Osteoblast (primary cell): Measurements from ENCODE around the gene BTBD2. TPM values are rescaled to one million over a fixed set of nuclear protein-coding genes. Genes with fewer than 3 reads are reported as not detected.
A peak's percentile ranks its signal among the peaks of the same experiment; 100 is the strongest.

Source experiments
- DNase-seq: peaks from one replicate; pipeline ENCODE4 v3.0.0; 2011; ENCODE audit warnings: low spot score, mixed read lengths; ENCODE audit not compliant: insufficient read length; ENCODE audit errors: missing footprints
- H2AFZ ChIP-seq: 2 replicates; pipeline ENCODE4 v1.6.0; 2011; ENCODE audit warnings: mild to moderate bottlenecking, low read length
- H3K27ac ChIP-seq: 2 replicates; pipeline ENCODE4 v1.5.1; 2011; ENCODE audit warnings: mild to moderate bottlenecking, low read depth, low read length, moderate library complexity
- H3K27me3 ChIP-seq: 2 replicates; pipeline ENCODE4 v1.6.0; 2012; ENCODE audit warnings: mild to moderate bottlenecking, control low read depth, inconsistent platforms, low read length, moderate library complexity; ENCODE audit not compliant: insufficient read depth
- H3K36me3 ChIP-seq: 2 replicates; pipeline ENCODE4 v1.5.1; 2011; ENCODE audit warnings: mild to moderate bottlenecking, low read length, control low read depth, moderate library complexity; ENCODE audit not compliant: insufficient read depth
- H3K4me1 ChIP-seq: 2 replicates; pipeline ENCODE4 v1.5.1; 2011; ENCODE audit warnings: mild to moderate bottlenecking, low read length, control low read depth, moderate library complexity; ENCODE audit not compliant: insufficient read depth
- H3K4me2 ChIP-seq: 2 replicates; pipeline ENCODE4 v1.6.0; 2011; ENCODE audit warnings: mild to moderate bottlenecking, low read length; ENCODE audit not compliant: insufficient read depth
- H3K4me3 ChIP-seq: fragments of 200-600 bp; sonication (generic); 3 replicates; pipeline ENCODE4 v1.5.1; 2012; ENCODE audit warnings: mild to moderate bottlenecking, low read length, inconsistent platforms; ENCODE audit not compliant: insufficient read depth
- H3K79me2 ChIP-seq: 2 replicates; pipeline ENCODE4 v1.6.0; 2012; ENCODE audit warnings: mild to moderate bottlenecking, low read length, control low read depth, inconsistent platforms; ENCODE audit not compliant: insufficient read depth
- H3K9me3 ChIP-seq: 2 replicates; pipeline ENCODE4 v1.5.1; 2011; ENCODE audit warnings: low read depth, low read length, control low read depth
- H4K20me1 ChIP-seq: 2 replicates; pipeline ENCODE4 v1.6.0; 2012; ENCODE audit warnings: mild to moderate bottlenecking, low read length, control low read depth; ENCODE audit not compliant: insufficient read depth
- CTCF ChIP-seq: IDR thresholded peaks from 2 replicates; pipeline ENCODE4 v1.5.1; 2011; ENCODE audit warnings: mild to moderate bottlenecking, low read depth, low read length, moderate library complexity; ENCODE audit errors: extremely low read depth
- total RNA-seq: library from RNA; depleted of rRNA; stranded (reverse); fragments of >200 nt; gene quantifications from 2 replicates; pipeline ENCODE4 v1.2.3, GENCODE V29; 2012

The BTBD2 gene
- total RNA-seq, 1 donor = 57.5 TPM

GRCh38 chr19:1987197-1988187 is 28.0 kb downstream of the BTBD2 start:
- peaks cover 35% of the 10 kb centered on the region for H3K36me3 ChIP-seq
- no peaks in the 10 kb centered on the region for H3K27me3 ChIP-seq
- H2AFZ ChIP-seq = no peak overlapping the region
- H3K27ac ChIP-seq = no peak overlapping the region
- no peak for TF ChIP-seq CTCF
- peaks cover 3% of the 10 kb centered on the region for H4K20me1 ChIP-seq
- H3K4me3 ChIP-seq = no peak overlapping the region
- peak; percentile 82 for DNase-seq
- H3K4me1 ChIP-seq = no peaks in the 10 kb centered on the region
- H3K9me3 ChIP-seq = no peaks in the 10 kb centered on the region
- H3K79me2 ChIP-seq = no peaks in the 10 kb centered on the region
- no peak overlapping the region for H3K4me2 ChIP-seq

DNA sequence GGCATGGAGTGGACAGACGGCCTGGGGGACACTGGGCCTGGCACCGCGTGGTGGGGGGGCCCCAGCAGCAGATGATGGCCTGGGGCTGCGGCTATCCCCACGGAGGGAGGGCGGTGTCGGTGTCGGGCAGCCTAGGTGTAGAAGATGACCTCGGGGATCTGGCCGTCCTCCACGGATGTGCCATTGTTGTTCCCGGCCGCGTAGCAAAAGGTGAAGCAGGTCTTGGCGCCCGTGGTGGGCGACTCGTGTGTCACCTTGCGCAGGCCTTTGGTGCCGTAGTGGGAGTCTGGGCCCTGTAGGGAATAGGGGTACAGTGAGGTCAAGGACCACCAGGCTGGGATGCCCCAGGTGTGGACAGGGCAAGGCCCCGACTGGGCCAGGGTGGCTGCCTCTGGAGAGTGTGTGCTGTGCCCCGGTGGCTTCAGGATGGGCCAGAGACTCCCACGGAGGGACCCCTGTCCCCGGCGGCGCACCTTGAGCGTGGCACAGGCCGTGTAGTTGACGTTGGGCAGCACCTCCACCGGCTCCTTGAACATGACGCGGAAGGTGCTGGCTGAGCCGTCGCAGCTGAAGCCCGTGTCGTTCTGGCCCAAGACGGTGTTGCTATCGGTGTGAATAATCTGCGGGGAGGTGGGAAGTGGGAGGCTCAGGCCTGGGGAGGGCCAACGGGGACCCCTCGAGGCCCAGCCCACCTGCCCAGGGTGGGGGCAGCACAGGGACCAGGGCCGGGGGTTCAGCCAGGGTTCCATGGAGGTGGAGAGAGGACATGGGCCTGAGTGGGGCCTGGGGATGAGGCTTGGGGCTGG is 29.0 kb downstream of the BTBD2 start:
- Histone ChIP-seq H3K4me3 (no peak overlapping the region), H3K4me2 (no peak overlapping the region), H3K9me3 (no peaks in the 10 kb centered on the region), H3K27me3 (no peaks in the 10 kb centered on the region), H2AFZ (no peak overlapping the region), H3K27ac (no peak overlapping the region), H3K79me2 (no peaks in the 10 kb centered on the region), H4K20me1 (peaks cover 3% of the 10 kb centered on the region), H3K36me3 (peaks cover 39% of the 10 kb centered on the region), H3K4me1 (no peaks in the 10 kb centered on the region)
- no peak for TF ChIP-seq CTCF
- DNase-seq = peak; percentile 68

DNA sequence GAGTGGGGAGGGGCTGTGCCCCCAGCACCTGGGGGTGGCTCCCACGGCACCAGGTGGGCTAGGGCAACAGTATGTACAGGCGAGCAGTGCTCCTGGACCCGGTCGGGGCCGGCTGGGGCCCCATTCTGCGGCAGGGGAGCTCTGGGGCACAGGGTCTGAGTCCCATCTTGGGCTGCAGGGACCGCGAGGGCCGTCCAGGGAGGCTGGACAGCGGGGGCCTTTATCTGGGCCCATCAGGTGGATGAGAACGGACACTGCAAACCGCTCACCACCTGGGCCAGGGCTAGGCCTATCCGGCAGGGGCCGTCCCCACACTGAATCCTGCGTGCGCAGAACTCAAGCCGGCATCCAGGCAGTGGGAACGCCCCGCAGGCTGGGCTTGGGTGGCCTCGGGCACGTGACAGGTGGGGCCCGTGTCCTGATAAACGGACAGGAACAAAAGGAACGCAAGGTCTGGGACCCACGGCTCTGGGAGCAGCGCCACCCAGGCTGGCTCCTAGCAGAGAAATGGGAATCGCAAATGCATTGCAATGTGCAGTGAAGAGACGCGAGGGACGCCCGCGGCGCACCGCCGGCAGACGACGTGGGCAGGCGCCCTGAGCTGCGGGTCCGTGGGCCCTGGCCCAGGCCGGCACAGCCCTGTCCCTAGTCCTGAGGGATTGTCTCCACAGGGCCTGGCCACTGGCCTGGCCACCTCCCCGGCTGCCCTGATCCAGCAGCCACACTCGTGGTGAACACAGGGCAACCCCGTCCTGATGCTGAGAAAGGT is 29.7 kb downstream of the BTBD2 start:
- H3K27me3 ChIP-seq = no peaks in the 10 kb centered on the region
- H3K79me2 ChIP-seq = no peaks in the 10 kb centered on the region
- TF ChIP-seq CTCF = no peak
- no peak overlapping the region for H3K4me2 ChIP-seq
- no peak overlapping the region for H3K4me3 ChIP-seq
- peak; percentile 72 for DNase-seq
- no peak overlapping the region for H2AFZ ChIP-seq
- no peaks in the 10 kb centered on the region for H3K4me1 ChIP-seq
- peaks cover 3% of the 10 kb centered on the region for H4K20me1 ChIP-seq
- no peaks in the 10 kb centered on the region for H3K9me3 ChIP-seq
- H3K36me3 ChIP-seq = peaks cover 46% of the 10 kb centered on the region
- no peak overlapping the region for H3K27ac ChIP-seq
